Measurements from ENCODE around the gene SORCS1. TPM values are rescaled to one million over a fixed set of nuclear protein-coding genes. Genes with fewer than 3 reads are reported as not detected.

The SORCS1 gene
- total RNA-seq, 1 experiment from 2014 or later = not detected

DNA sequence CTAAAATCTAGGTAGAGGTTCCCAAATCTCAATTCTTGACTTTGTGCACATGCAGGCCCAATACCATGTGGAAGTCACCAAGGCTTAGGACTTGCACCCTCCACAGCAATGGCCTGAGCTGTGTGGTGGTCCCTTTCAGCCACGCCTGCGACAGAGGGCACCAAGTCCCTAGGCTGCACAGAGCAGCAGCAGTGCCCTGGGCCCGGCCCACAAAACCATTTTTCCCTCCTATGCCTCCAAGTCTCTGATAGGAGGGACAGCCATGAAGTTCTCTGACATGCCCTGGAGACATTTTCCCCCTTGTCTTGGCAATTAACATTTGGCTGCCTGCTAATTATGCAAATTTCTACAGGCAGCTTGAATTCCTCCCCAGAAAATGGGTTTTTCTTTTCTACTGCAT is 375.5 kb downstream of the SORCS1 start:
- ChIA-PET POLR2A (no interaction called here), CTCF (no interaction called here)
- peaks cover 9% of the 10 kb centered on the region for H3K9me3 Mint-ChIP-seq (ENCODE audit: unreplicated experiment)
- H3K36me3 ChIP-seq (ENCODE audit: control insufficient read depth, insufficient read depth, low read length) = no peaks in the 10 kb centered on the region
- H3K27ac Mint-ChIP-seq (ENCODE audit: unreplicated experiment) = no peak overlapping the region
- peaks cover 6% of the 10 kb centered on the region for H3K27me3 Mint-ChIP-seq (ENCODE audit: insufficient read depth, unreplicated experiment)
- intact Hi-C loops (cut with micrococcal nuclease; ENCODE audit: unreplicated experiment) = loop anchor here (10.0 kb wide), 1 partner anchor 84 kb away; no protein-coding TSS in a partner anchor
- no peaks in the 10 kb centered on the region for H3K27me3 ChIP-seq (replicated peaks; ENCODE audit: control insufficient read depth, insufficient read depth, low read length)
- no peaks in the 10 kb centered on the region for H3K36me3 Mint-ChIP-seq (ENCODE audit: insufficient read depth, unreplicated experiment)
- no peak for DNase-seq
- BruUV-seq (replicated peaks) = no TSS peak
- no peaks in the 10 kb centered on the region for H3K4me1 Mint-ChIP-seq (ENCODE audit: low read depth, unreplicated experiment)
- H3K4me1 ChIP-seq = no peaks in the 10 kb centered on the region
- no peak overlapping the region for H3K4me3 Mint-ChIP-seq (ENCODE audit: unreplicated experiment)
- no peaks in the 10 kb centered on the region for H3K9me3 ChIP-seq
- H3K4me3 ChIP-seq (ENCODE audit: low read depth, low read length) = no peak overlapping the region
- TF ChIP-seq, protein P1, sequence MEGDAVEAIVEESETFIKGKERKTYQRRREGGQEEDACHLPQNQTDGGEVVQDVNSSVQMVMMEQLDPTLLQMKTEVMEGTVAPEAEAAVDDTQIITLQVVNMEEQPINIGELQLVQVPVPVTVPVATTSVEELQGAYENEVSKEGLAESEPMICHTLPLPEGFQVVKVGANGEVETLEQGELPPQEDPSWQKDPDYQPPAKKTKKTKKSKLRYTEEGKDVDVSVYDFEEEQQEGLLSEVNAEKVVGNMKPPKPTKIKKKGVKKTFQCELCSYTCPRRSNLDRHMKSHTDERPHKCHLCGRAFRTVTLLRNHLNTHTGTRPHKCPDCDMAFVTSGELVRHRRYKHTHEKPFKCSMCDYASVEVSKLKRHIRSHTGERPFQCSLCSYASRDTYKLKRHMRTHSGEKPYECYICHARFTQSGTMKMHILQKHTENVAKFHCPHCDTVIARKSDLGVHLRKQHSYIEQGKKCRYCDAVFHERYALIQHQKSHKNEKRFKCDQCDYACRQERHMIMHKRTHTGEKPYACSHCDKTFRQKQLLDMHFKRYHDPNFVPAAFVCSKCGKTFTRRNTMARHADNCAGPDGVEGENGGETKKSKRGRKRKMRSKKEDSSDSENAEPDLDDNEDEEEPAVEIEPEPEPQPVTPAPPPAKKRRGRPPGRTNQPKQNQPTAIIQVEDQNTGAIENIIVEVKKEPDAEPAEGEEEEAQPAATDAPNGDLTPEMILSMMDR (IDR thresholded peaks at IDR 0.05; ENCODE audit: insufficient read depth in 1 of 2, low read depth in 1 of 2, low read length in 1 of 2, severe bottlenecking in 1 of 2, unreplicated experiment in 1 of 2) = no peak

DNA sequence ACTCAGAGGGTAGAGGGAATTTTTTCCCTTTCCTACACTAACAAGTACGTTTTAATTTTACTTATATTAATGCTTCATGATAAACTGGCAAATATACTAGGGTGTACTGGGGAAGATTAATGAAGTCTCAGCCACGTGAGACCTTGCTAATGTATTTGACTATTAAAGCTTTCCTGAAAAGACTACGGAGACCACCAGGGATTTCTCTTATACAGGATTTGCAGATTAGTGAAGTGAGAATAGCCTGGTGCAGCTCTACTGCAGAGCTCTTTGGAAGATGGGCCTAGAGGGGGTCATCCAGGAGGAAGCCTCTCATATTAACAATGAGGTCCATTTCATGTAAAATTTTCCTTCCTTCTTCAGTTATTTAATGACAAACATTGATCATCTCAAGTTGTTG is 379.0 kb downstream of the SORCS1 start:
- Mint-ChIP-seq H3K27me3 (ENCODE audit: insufficient read depth, unreplicated experiment) (peaks cover 6% of the 10 kb centered on the region), H3K36me3 (ENCODE audit: insufficient read depth, unreplicated experiment) (no peaks in the 10 kb centered on the region), H3K4me1 (ENCODE audit: low read depth, unreplicated experiment) (no peaks in the 10 kb centered on the region), H3K9me3 (ENCODE audit: unreplicated experiment) (peaks cover 9% of the 10 kb centered on the region), H3K4me3 (ENCODE audit: unreplicated experiment) (no peak overlapping the region), H3K27ac (ENCODE audit: unreplicated experiment) (no peak overlapping the region)
- H3K4me1 ChIP-seq = no peaks in the 10 kb centered on the region
- no peaks in the 10 kb centered on the region for H3K27me3 ChIP-seq (replicated peaks; ENCODE audit: control insufficient read depth, insufficient read depth, low read length)
- H3K36me3 ChIP-seq (ENCODE audit: control insufficient read depth, insufficient read depth, low read length) = no peaks in the 10 kb centered on the region
- no peaks in the 10 kb centered on the region for H3K9me3 ChIP-seq
- no TSS peak for BruUV-seq (replicated peaks)
- DNase-seq = no peak
- TF ChIP-seq, protein P1 (IDR thresholded peaks at IDR 0.05; ENCODE audit: insufficient read depth in 1 of 2, low read depth in 1 of 2, low read length in 1 of 2, severe bottlenecking in 1 of 2, unreplicated experiment in 1 of 2) = no peak
- H3K4me3 ChIP-seq (ENCODE audit: low read depth, low read length) = no peak overlapping the region
- ChIA-PET POLR2A (no interaction called here), CTCF (no interaction called here)
- intact Hi-C loops (cut with micrococcal nuclease; ENCODE audit: unreplicated experiment) = loop anchor here (10.0 kb wide), 1 partner anchor 81 kb away; no protein-coding TSS in a partner anchor

- H3K27me3 ChIP-seq (replicated peaks; ENCODE audit: control insufficient read depth, insufficient read depth, low read length) = no peaks in the 10 kb centered on the region; the same call in 1 of the 2 replicates
- peaks cover 9% of the 10 kb centered on the region for H3K9me3 Mint-ChIP-seq (ENCODE audit: unreplicated experiment)
- no peak overlapping the region for H3K4me3 Mint-ChIP-seq (ENCODE audit: unreplicated experiment)
- no peak overlapping the region for H3K4me3 ChIP-seq (ENCODE audit: low read depth, low read length)
- no peaks in the 10 kb centered on the region for H3K9me3 ChIP-seq
- no TSS peak for BruUV-seq (replicated peaks)
- DNase-seq = no peak
- no peaks in the 10 kb centered on the region for H3K36me3 Mint-ChIP-seq (ENCODE audit: insufficient read depth, unreplicated experiment)
- H3K27me3 Mint-ChIP-seq (ENCODE audit: insufficient read depth, unreplicated experiment) = peaks cover 2% of the 10 kb centered on the region
- no peaks in the 10 kb centered on the region for H3K4me1 ChIP-seq
- TF ChIP-seq, protein P1 (IDR thresholded peaks at IDR 0.05; ENCODE audit: insufficient read depth in 1 of 2, low read depth in 1 of 2, low read length in 1 of 2, severe bottlenecking in 1 of 2, unreplicated experiment in 1 of 2) = no peak
- H3K4me1 Mint-ChIP-seq (ENCODE audit: low read depth, unreplicated experiment) = no peaks in the 10 kb centered on the region
- CTCF ChIA-PET = no interaction called here
- H3K27ac Mint-ChIP-seq (ENCODE audit: unreplicated experiment) = no peak overlapping the region
- POLR2A ChIA-PET = no interaction called here
- no peaks in the 10 kb centered on the region for H3K36me3 ChIP-seq (ENCODE audit: control insufficient read depth, insufficient read depth, low read length)
- intact Hi-C loops (cut with micrococcal nuclease; ENCODE audit: unreplicated experiment) = loop anchor here (10.0 kb wide), 1 partner anchor 76 kb away; no protein-coding TSS in a partner anchor
Observed at GRCh38 chr10:106780632-106781031, 383.9 kb downstream of the SORCS1 start.

All from Caco-2 (cell line).